ENCODE measurements around the gene PLA2G6. TPM values are rescaled to one million over a fixed set of nuclear protein-coding genes. Genes with fewer than 3 reads are reported as not detected.

Gene PLA2G6
- total RNA-seq, 1 experiment from 2014 or later = 6.0 TPM

DNA sequence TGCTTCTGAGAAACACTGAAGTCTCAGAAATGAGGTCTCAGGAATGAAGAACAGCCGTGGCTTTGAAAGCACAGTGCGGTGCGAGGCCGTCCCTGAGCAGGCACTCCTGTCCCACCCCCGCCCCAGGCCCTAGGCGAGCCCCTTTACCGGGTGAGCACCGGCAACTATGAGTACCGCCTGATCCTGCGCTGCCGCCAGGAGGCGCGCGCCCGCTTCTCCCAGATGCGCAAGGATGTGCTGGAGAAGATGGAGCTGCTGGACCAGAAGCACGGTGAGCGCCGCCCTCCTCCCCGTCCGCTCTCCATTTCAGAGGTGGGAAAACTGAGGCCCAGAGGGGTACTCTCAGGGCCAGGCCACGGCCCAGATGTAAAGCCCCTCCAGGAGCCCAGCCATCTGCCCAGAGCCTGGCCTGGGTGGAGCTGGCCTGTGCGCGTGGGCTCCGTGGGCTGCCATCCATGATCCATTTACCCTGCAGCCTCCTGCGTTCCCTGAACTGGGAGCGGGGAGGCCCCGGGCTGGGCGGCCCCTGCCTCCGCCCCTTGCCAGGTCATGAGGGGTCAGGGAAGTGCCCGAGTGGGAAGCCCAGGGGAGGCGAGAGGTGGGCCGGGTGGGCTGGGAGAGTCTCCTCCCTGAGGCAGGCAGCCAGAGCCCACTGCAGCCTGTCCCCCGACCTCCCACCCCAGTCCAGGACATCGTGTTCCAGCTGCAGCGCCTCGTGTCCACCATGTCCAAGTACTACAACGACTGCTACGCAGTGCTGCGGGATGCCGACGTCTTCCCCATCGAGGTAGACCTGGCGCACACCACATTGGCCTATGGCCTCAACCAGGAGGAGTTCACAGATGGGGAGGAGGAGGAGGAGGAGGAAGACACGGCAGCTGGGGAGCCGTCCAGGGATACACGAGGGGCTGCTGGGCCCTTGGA lies 107.2 kb downstream of the PLA2G6 start:
- Histone ChIP-seq H3K4me3 (ENCODE audit: low read length) (no peak overlapping the region), H3K4me2 (ENCODE audit: low read length) (no peak overlapping the region), H3K36me3 (ENCODE audit: low read depth, low read length) (no peaks in the 10 kb centered on the region), H3K27me3 (ENCODE audit: low read length) (no peaks in the 10 kb centered on the region), H3K27ac (ENCODE audit: low read length) (no peak overlapping the region), H3K9me2 (replicated peaks; ENCODE audit: low read length) (no peaks in the 10 kb centered on the region), H3K4me1 (ENCODE audit: insufficient read depth, low read length) (no peaks in the 10 kb centered on the region), H3K79me2 (ENCODE audit: low read length) (no peaks in the 10 kb centered on the region), H2AFZ (ENCODE audit: low read length) (no peak overlapping the region), H4K20me1 (ENCODE audit: low read length) (no peaks in the 10 kb centered on the region), H3K9ac (ENCODE audit: low read length) (no peak overlapping the region), H3F3A (ENCODE audit: low read length, unreplicated experiment) (no peaks in the 10 kb centered on the region), H3K9me3 (ENCODE audit: low read length) (no peaks in the 10 kb centered on the region)
- intact Hi-C loops (cut with micrococcal nuclease) = no loop called here
- ChIA-PET POLR2A (ENCODE audit: unreplicated experiment) (no interaction called here), CTCF (no interaction called here)
- BruUV-seq (replicated peaks) = TSS peak; percentile 9
- ATAC-seq (no peak), DNase-seq (no peak)
- no peak for TF ChIP-seq CTCF (conservative IDR thresholded peaks at IDR 0.05; ENCODE audit: low read depth, low read length)
- TF ChIP-seq EZH2 (IDR thresholded peaks at IDR 0.05; ENCODE audit: low read length, unreplicated experiment) = no peak
- TF ChIP-seq EZH2phosphoT487 (IDR thresholded peaks at IDR 0.05; ENCODE audit: borderline replicate concordance, low read length) = no peak

DNA sequence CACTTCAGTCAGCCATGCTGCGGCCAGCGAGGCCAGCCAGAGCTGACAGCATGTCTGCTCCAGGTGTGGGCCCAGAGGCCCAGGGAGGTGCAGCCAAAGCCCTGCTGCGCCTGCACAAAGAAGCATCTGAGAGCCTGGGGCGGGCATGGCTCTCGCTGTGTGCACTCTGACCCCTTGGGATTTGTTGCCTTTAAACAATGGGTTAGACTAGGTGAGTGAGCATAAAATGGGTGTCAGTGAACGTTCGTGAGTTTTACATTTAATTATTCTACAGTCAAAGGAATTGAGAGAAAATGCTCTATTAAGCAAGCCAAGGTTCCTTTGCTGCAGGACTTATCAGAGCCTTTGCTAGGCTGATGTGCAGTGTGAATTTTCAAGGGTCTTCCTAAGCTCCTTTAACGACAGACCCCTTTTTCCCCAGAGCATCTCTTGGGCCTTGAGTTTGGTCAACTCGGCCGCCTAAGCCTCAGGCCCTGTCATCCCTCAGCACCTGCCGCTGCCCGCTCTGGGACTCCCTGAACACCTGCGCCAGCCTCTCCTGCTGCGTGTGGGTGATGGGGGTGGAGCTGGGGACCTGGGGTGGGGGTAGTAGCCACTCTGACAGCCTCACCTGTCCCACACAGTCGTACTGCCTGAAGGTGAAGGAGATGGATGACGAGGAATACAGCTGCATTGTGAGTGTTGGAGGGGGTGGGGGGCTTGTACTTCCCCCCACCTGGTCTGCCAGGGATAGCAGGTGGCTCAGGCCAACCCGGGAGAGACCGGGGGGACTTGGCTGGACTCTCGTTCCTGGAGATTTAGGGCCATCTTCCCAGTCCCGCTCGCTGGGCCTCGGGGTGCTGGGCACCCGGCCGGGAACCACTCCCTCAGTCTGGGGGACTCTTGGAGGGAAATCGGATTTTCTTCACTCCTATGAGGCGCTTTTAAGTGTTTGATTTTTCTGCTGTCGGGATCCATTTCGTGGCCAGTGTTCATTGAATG lies 108.2 kb downstream of the PLA2G6 start:
- intact Hi-C loops (cut with micrococcal nuclease) = no loop called here
- no peaks in the 10 kb centered on the region for H3K36me3 ChIP-seq (ENCODE audit: low read depth, low read length)
- POLR2A ChIA-PET (ENCODE audit: unreplicated experiment) = no interaction called here
- no peaks in the 10 kb centered on the region for H3K79me2 ChIP-seq (ENCODE audit: low read length)
- no peaks in the 10 kb centered on the region for H3K9me3 ChIP-seq (ENCODE audit: low read length)
- H3K27ac ChIP-seq (ENCODE audit: low read length) = no peak overlapping the region
- no peak overlapping the region for H3K4me2 ChIP-seq (ENCODE audit: low read length)
- no peak for DNase-seq
- H3F3A ChIP-seq (ENCODE audit: low read length, unreplicated experiment) = no peaks in the 10 kb centered on the region
- H3K9me2 ChIP-seq (replicated peaks; ENCODE audit: low read length) = no peaks in the 10 kb centered on the region
- no peak overlapping the region for H2AFZ ChIP-seq (ENCODE audit: low read length)
- BruUV-seq (replicated peaks) = no TSS peak
- no peak overlapping the region for H3K4me3 ChIP-seq (ENCODE audit: low read length)
- CTCF ChIA-PET = no interaction called here
- no peak for TF ChIP-seq EZH2 (IDR thresholded peaks at IDR 0.05; ENCODE audit: low read length, unreplicated experiment)
- TF ChIP-seq CTCF (conservative IDR thresholded peaks at IDR 0.05; ENCODE audit: low read depth, low read length) = no peak
- no peak for TF ChIP-seq EZH2phosphoT487 (IDR thresholded peaks at IDR 0.05; ENCODE audit: borderline replicate concordance, low read length)
- no peak for ATAC-seq
- H3K9ac ChIP-seq (ENCODE audit: low read length) = no peak overlapping the region
- H3K4me1 ChIP-seq (ENCODE audit: insufficient read depth, low read length) = no peaks in the 10 kb centered on the region
- no peaks in the 10 kb centered on the region for H3K27me3 ChIP-seq (ENCODE audit: low read length)
- H4K20me1 ChIP-seq (ENCODE audit: low read length) = no peaks in the 10 kb centered on the region

Measured in PC-3 (cell line).